Upper lobe of left lung (tissue), 4 donors: ENCODE data around the gene SART3.

Experiments used
- EP300 ChIP-seq, 4 donors: sonication (generic); formaldehyde crosslinking; IDR thresholded peaks; one replicate each; pipeline ENCODE4 v1.5.1; 2017; ENCODE audit warnings: antibody characterized with exemption in 4 of 4, control low read depth in 2 of 4
- POLR2A ChIP-seq, 4 donors: fragments of 450-650 bp; IDR thresholded peaks; one replicate each; pipeline ENCODE4 v1.5.1; 2016 to 2017; ENCODE audit warnings: antibody characterized with exemption in 4 of 4, mild to moderate bottlenecking in 2 of 4
- TF ChIP-seq, protein P1 (sequence below), 6 experiments: fragments of 450-650 bp in 4 of 6; fragments of 200-600 bp in 2 of 6; sonication (generic) in 2 of 6; IDR thresholded peaks; one replicate each; pipeline ENCODE4 v1.5.1; 2016 to 2019; ENCODE audit warnings: antibody characterized with exemption in 6 of 6

DNA sequence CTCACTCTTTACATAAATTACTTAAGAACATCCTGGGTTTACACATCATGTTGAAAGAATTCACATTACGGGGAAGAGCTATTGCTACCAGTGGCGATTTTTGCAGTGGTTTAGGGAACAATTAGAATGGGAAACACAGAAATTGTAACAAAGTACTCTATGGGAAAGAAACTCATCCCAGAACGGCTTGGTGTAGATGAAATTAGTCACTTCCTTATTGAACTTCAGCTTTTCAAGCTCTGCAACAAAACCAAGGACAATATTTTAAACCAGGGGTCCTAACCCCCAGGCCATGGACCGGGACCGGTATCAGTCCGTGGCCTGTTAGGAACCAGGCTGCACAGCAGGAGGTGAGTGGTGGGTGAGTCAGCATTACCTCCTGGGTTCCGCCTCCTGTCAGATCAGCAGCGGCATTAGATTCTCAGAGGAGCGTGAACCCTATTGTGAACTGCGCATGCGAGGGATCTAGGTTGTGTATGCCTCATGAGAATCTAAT is 78.2 kb downstream of the SART3 start:
- TF ChIP-seq, protein P1, sequence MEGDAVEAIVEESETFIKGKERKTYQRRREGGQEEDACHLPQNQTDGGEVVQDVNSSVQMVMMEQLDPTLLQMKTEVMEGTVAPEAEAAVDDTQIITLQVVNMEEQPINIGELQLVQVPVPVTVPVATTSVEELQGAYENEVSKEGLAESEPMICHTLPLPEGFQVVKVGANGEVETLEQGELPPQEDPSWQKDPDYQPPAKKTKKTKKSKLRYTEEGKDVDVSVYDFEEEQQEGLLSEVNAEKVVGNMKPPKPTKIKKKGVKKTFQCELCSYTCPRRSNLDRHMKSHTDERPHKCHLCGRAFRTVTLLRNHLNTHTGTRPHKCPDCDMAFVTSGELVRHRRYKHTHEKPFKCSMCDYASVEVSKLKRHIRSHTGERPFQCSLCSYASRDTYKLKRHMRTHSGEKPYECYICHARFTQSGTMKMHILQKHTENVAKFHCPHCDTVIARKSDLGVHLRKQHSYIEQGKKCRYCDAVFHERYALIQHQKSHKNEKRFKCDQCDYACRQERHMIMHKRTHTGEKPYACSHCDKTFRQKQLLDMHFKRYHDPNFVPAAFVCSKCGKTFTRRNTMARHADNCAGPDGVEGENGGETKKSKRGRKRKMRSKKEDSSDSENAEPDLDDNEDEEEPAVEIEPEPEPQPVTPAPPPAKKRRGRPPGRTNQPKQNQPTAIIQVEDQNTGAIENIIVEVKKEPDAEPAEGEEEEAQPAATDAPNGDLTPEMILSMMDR (IDR thresholded peaks at IDR 0.05) = no peak
- no peak for TF ChIP-seq EP300 (IDR thresholded peaks at IDR 0.05)
- TF ChIP-seq POLR2A (IDR thresholded peaks at IDR 0.05) = no peak
